Panc1 (cell line): ENCODE data around the gene GOLGA6B.

Experiments used
- CTCF ChIP-seq: fragments of 450-650 bp; IDR thresholded peaks from 2 replicates; pipeline ENCODE4 v1.5.1; 2017; ENCODE audit warnings: mild to moderate bottlenecking
- POLR2AphosphoS5 ChIP-seq: IDR thresholded peaks from 2 replicates; pipeline ENCODE4 v1.6.1; 2012; ENCODE audit warnings: mild to moderate bottlenecking, low read depth, low read length, moderate library complexity
- REST ChIP-seq, 2 experiments: IDR thresholded peaks; 2 replicates each; pipeline ENCODE4 v1.6.1; 2011 to 2012; ENCODE audit warnings: low read depth in 2 of 2, control low read depth in 1 of 2, low read length in 1 of 2, mild to moderate bottlenecking in 1 of 2, moderate library complexity in 1 of 2; ENCODE audit not compliant: insufficient read depth in 1 of 2
- TCF7L2 ChIP-seq: IDR thresholded peaks from 2 replicates; pipeline ENCODE4 v1.6.1; 2011; ENCODE audit warnings: mild to moderate bottlenecking, low read depth, low read length, inconsistent platforms

GRCh38 chr15:72680931-72681330, 26.4 kb downstream of the GOLGA6B start:
- TF ChIP-seq TCF7L2 = no peak
- TF ChIP-seq CTCF = no peak
- TF ChIP-seq POLR2AphosphoS5 = no peak
- TF ChIP-seq REST (IDR thresholded peaks at IDR 0.05; ENCODE audit: insufficient read depth in 1 of 2, low read depth in 2 of 2, low read length in 1 of 2) = no peak
